Ascending aorta (tissue), 2 donors: ENCODE results near the gene ZNF57. TPM values are rescaled to one million over a fixed set of nuclear protein-coding genes. Genes with fewer than 3 reads are reported as not detected.

Experiments
- DNase-seq, 2 donors: peaks; one replicate each; pipeline ENCODE4 v3.0.0-alpha.2; 2019; ENCODE audit warnings: low spot score in 2 of 2
- H3K27ac ChIP-seq, 2 donors: fragments of 200-600 bp; sonication (generic); one replicate each; pipeline ENCODE4 v1.5.1; 2016 to 2017; ENCODE audit warnings: mild to moderate bottlenecking in 1 of 2
- H3K27me3 ChIP-seq: fragments of 200-600 bp; sonication (generic); one replicate; pipeline ENCODE4 v1.5.1; 2017
- H3K36me3 ChIP-seq, 2 donors: fragments of 200-600 bp; sonication (generic); one replicate each; pipeline ENCODE4 v1.5.1; 2016
- H3K4me1 ChIP-seq, 2 donors: fragments of 200-600 bp; sonication (generic); one replicate each; pipeline ENCODE4 v1.5.1; 2016 to 2017; ENCODE audit warnings: mild to moderate bottlenecking in 1 of 2
- H3K4me3 ChIP-seq, 2 donors: fragments of 200-600 bp; sonication (generic); one replicate each; pipeline ENCODE4 v1.5.1; 2016 to 2017; ENCODE audit warnings: mild to moderate bottlenecking in 1 of 2
- H3K9me3 ChIP-seq, 2 donors: fragments of 200-600 bp; sonication (generic); one replicate each; pipeline ENCODE4 v1.5.1; 2016
- CTCF ChIP-seq, 3 experiments: fragments of 200-600 bp in 2 of 3; fragments of 450-650 bp in 1 of 3; sonication (generic) in 2 of 3; IDR thresholded peaks; one replicate each; pipeline ENCODE4 v1.5.1; 2016 to 2019; ENCODE audit warnings: antibody characterized with exemption in 3 of 3, mild to moderate bottlenecking in 1 of 3, moderate library complexity in 1 of 3
- intact Hi-C: fragments of 100-400 bp; cut with DNase I; formaldehyde crosslinking; loops from one replicate; pipeline ENCODE4 v1.15.1; 2023
- total RNA-seq: library from RNA; depleted of rRNA; stranded (reverse); fragments of >200 nt; gene quantifications from one replicate; pipeline ENCODE4 v1.1.0, GENCODE V29; 2016

The ZNF57 gene
- total RNA-seq, result 9.8 TPM

- Histone ChIP-seq H3K27ac (peak within 1 kb of the TSS; percentile 63 to 69), H3K27me3 (no peaks in the 10 kb centered on the region), H3K4me1 (peaks cover 0 to 3% of the 10 kb centered on the region in 2 donors), H3K4me3 (peak within 1 kb of the TSS; percentile 71 to 82), H3K9me3 (no peaks in the 10 kb centered on the region), H3K36me3 (no peaks in the 10 kb centered on the region)
- intact Hi-C loops, result loop anchor here (1.0 kb wide), 4 partner anchors 45 to 135 kb away; partner anchors contain the start of genes THOP1 and ZNF555
- TF ChIP-seq CTCF (IDR thresholded peaks at IDR 0.05), result peak in 1 of 3 experiments; percentile 12
- DNase-seq, result peak; percentile 99 to 100
These were observed at the start of gene ZNF57 for GRCh38 chr19:2900296-2901252. Gene ZNF57 (plus strand): TSS chr19:2900928. CDS start chr19:2901046, 118 bp downstream.

GRCh38 chr19:2852598-2852997 is 48.1 kb upstream of the ZNF57 start:
- no peaks in the 10 kb centered on the region for H3K27me3 ChIP-seq
- no peak for DNase-seq
- no peaks in the 10 kb centered on the region for H3K4me1 ChIP-seq
- peaks cover 73 to 98% of the 10 kb centered on the region in 2 donors for H3K9me3 ChIP-seq
- H3K27ac ChIP-seq, result no peak overlapping the region
- peak overlapping the region in 1 of 2 donors; percentile 22 for H3K4me3 ChIP-seq
- H3K36me3 ChIP-seq, result peaks cover 44 to 68% of the 10 kb centered on the region in 2 donors
- no peak for TF ChIP-seq CTCF (IDR thresholded peaks at IDR 0.05)
- intact Hi-C loops, result loop anchor here (10.0 kb wide), 1 partner anchor 188 kb away; no protein-coding TSS in a partner anchor

GRCh38 chr19:2853015-2853606 is 47.6 kb upstream of the ZNF57 start:
- intact Hi-C loops, result loop anchor here (10.0 kb wide), 1 partner anchor 188 kb away; no protein-coding TSS in a partner anchor
- Histone ChIP-seq H3K36me3 (peaks cover 45 to 72% of the 10 kb centered on the region in 2 donors), H3K27ac (no peak overlapping the region), H3K9me3 (peaks cover 76 to 99% of the 10 kb centered on the region in 2 donors), H3K4me1 (no peaks in the 10 kb centered on the region), H3K4me3 (peak overlapping the region in 1 of 2 donors; percentile 22), H3K27me3 (no peaks in the 10 kb centered on the region)
- TF ChIP-seq CTCF (IDR thresholded peaks at IDR 0.05), result no peak
- no peak for DNase-seq

- no peaks in the 10 kb centered on the region for H3K27me3 ChIP-seq
- H3K4me1 ChIP-seq, result no peaks in the 10 kb centered on the region
- intact Hi-C loops, result loop anchor here (10.0 kb wide), 1 partner anchor 190 kb away; no protein-coding TSS in a partner anchor
- DNase-seq, result no peak
- H3K36me3 ChIP-seq, result peaks cover 45 to 69% of the 10 kb centered on the region in 2 donors
- no peak for TF ChIP-seq CTCF (IDR thresholded peaks at IDR 0.05)
- peaks cover 83 to 100% of the 10 kb centered on the region in 2 donors for H3K9me3 ChIP-seq
- H3K4me3 ChIP-seq, result no peak overlapping the region
- no peak overlapping the region for H3K27ac ChIP-seq
These were observed 45.9 kb upstream of the ZNF57 start for GRCh38 chr19:2854849-2855248.

- H3K27me3 ChIP-seq, result no peaks in the 10 kb centered on the region
- no peak overlapping the region for H3K4me3 ChIP-seq
- H3K4me1 ChIP-seq, result no peaks in the 10 kb centered on the region
- intact Hi-C loops, result loop anchor here (10.0 kb wide), 1 partner anchor 192 kb away; no protein-coding TSS in a partner anchor
- peaks cover 31 to 52% of the 10 kb centered on the region in 2 donors for H3K36me3 ChIP-seq
- peaks cover 74 to 90% of the 10 kb centered on the region in 2 donors for H3K9me3 ChIP-seq
- no peak for TF ChIP-seq CTCF (IDR thresholded peaks at IDR 0.05)
- H3K27ac ChIP-seq, result no peak overlapping the region
- DNase-seq, result no peak
These were observed 44.2 kb upstream of the ZNF57 start for GRCh38 chr19:2856457-2857050.
